ENCODE results near the gene LCAT. TPM values are rescaled to one million over a fixed set of nuclear protein-coding genes. Genes with fewer than 3 reads are reported as not detected.

Gene LCAT
- total RNA-seq, 1 experiment from 2014 or later: 14.0 TPM

GRCh38 chr16:67926181-67926750, 17.7 kb downstream of the LCAT start:
- intact Hi-C loops (cut with micrococcal nuclease; ENCODE audit: unreplicated experiment): loop anchor here (5.0 kb wide), 1 partner anchor 254 kb away; no protein-coding TSS in a partner anchor

GRCh38 chr16:67924140-67924906, 19.6 kb downstream of the LCAT start:
- POLR2A ChIA-PET: no interaction called here
- intact Hi-C loops (cut with micrococcal nuclease; ENCODE audit: unreplicated experiment): no loop called here

More at GRCh38 chr16:67926181-67926750, 17.7 kb downstream of the LCAT start:
- DNase-seq (ENCODE audit: low read depth, low spot score): no peak
- Histone ChIP-seq H3K4me3 (ENCODE audit: low read depth in 2 of 2, low read length in 2 of 2) (no peak overlapping the region), H3K4me1 (ENCODE audit: control insufficient read depth, insufficient read depth, low read length) (no peaks in the 10 kb centered on the region), H3K27ac (ENCODE audit: low read length) (no peak overlapping the region), H3K27me3 (ENCODE audit: control insufficient read depth, insufficient read depth, low read length) (no peaks in the 10 kb centered on the region), H3K9me3 (ENCODE audit: control insufficient read depth, insufficient read depth, low read depth, low read length) (no peaks in the 10 kb centered on the region), H3K36me3 (ENCODE audit: control insufficient read depth, insufficient read depth, low read length) (no peaks in the 10 kb centered on the region)
- CTCF ChIA-PET: interaction anchor here (0.5 kb wide), 1 partner anchor 107 kb away, joined by 3 read pairs; no protein-coding TSS in a partner anchor
- in situ Hi-C loops (cut with HindIII; ENCODE audit: low pct_unique_long_range_greater_than_20kb, low sequenced_read_pairs): no loop called here
- BruUV-seq (replicated peaks): no TSS peak
- ATAC-seq: no peak; the same call in 1 of the 2 replicates
- TF ChIP-seq REST (IDR thresholded peaks at IDR 0.05; ENCODE audit: insufficient read depth in 1 of 2, low read depth in 2 of 2, low read length in 1 of 2) (no peak), SIN3A (IDR thresholded peaks at IDR 0.05; ENCODE audit: borderline replicate concordance, insufficient read depth, low read depth, low read length) (no peak)
- POLR2A ChIA-PET: no interaction called here

More at GRCh38 chr16:67924140-67924906, 19.6 kb downstream of the LCAT start:
- Histone ChIP-seq H3K4me3 (ENCODE audit: low read depth in 2 of 2, low read length in 2 of 2) (no peak overlapping the region), H3K27me3 (ENCODE audit: control insufficient read depth, insufficient read depth, low read length) (no peaks in the 10 kb centered on the region), H3K36me3 (ENCODE audit: control insufficient read depth, insufficient read depth, low read length) (no peaks in the 10 kb centered on the region), H3K4me1 (ENCODE audit: control insufficient read depth, insufficient read depth, low read length) (no peaks in the 10 kb centered on the region), H3K27ac (ENCODE audit: low read length) (no peak overlapping the region), H3K9me3 (ENCODE audit: control insufficient read depth, insufficient read depth, low read depth, low read length) (no peaks in the 10 kb centered on the region)
- ATAC-seq (no peak), DNase-seq (ENCODE audit: low read depth, low spot score) (no peak)
- TF ChIP-seq TCF7L2 (IDR thresholded peaks at IDR 0.05; ENCODE audit: low read depth, low read length) (no peak), POLR2AphosphoS5 (IDR thresholded peaks at IDR 0.05; ENCODE audit: low read depth, low read length) (no peak), CTCF (IDR thresholded peaks at IDR 0.05) (no peak), SIN3A (IDR thresholded peaks at IDR 0.05; ENCODE audit: borderline replicate concordance, insufficient read depth, low read depth, low read length) (no peak), REST (IDR thresholded peaks at IDR 0.05; ENCODE audit: insufficient read depth in 1 of 2, low read depth in 2 of 2, low read length in 1 of 2) (no peak)
- BruUV-seq (replicated peaks): no TSS peak
- in situ Hi-C loops (cut with HindIII; ENCODE audit: low pct_unique_long_range_greater_than_20kb, low sequenced_read_pairs): no loop called here
- CTCF ChIA-PET: interaction anchor here (0.6 to 0.8 kb wide), 2 partner anchors 21 to 33 kb away, joined by 5 to 7 read pairs; no protein-coding TSS in a partner anchor
